GM21360 (cell line): ENCODE data around the gene LRRC7.
"Not testable (repeated sequence)": the region's sequence is repeated elsewhere in the genome, so short reads cannot be mapped to it uniquely, and the experiment has no call there.

Experiments
- ATAC-seq: cut with Tn5 transposase; IDR thresholded peaks from one replicate; pipeline ENCODE4 v1.9.1; 2021; ENCODE audit warnings: mild to moderate bottlenecking, moderate library complexity; ENCODE audit not compliant: unreplicated experiment

LRRC7 gene

GRCh38 chr1:69862906-69863305 is 295.2 kb downstream of the LRRC7 start:
- ATAC-seq: no peak

GRCh38 chr1:69863704-69864103 is 296.0 kb downstream of the LRRC7 start:
- ATAC-seq: no peak

- no peak for ATAC-seq
These were observed 303.7 kb downstream of the LRRC7 start for GRCh38 chr1:69871412-69871811.

- ATAC-seq: no peak
These were observed 310.6 kb downstream of the LRRC7 start for GRCh38 chr1:69878338-69878737.

GRCh38 chr1:69888016-69888415 is 320.3 kb downstream of the LRRC7 start:
- ATAC-seq: not testable (repeated sequence)

GRCh38 chr1:69888657-69889056 is 320.9 kb downstream of the LRRC7 start:
- ATAC-seq: no peak

GRCh38 chr1:69898403-69898947 is 330.8 kb downstream of the LRRC7 start:
- no peak for ATAC-seq

- no peak for ATAC-seq
These were observed 343.6 kb downstream of the LRRC7 start for GRCh38 chr1:69911301-69911801.

- no peak for ATAC-seq
These were observed 346.3 kb downstream of the LRRC7 start for GRCh38 chr1:69913977-69914376.

GRCh38 chr1:69914976-69915765 is 347.4 kb downstream of the LRRC7 start:
- no peak for ATAC-seq

GRCh38 chr1:69919129-69919921 is 351.6 kb downstream of the LRRC7 start:
- ATAC-seq: no peak

- no peak for ATAC-seq
These were observed 352.2 kb downstream of the LRRC7 start for GRCh38 chr1:69919922-69920273.

- no peak for ATAC-seq
These were observed 352.7 kb downstream of the LRRC7 start for GRCh38 chr1:69920426-69920825.

- ATAC-seq: no peak
These were observed 353.8 kb downstream of the LRRC7 start for GRCh38 chr1:69921486-69921885.

- ATAC-seq: not testable (repeated sequence)
These were observed 360.5 kb downstream of the LRRC7 start for GRCh38 chr1:69928234-69928633.

- no peak for ATAC-seq
These were observed 361.8 kb downstream of the LRRC7 start for GRCh38 chr1:69929308-69930057.

- ATAC-seq: no peak
These were observed 362.7 kb downstream of the LRRC7 start for GRCh38 chr1:69930396-69930795.

- ATAC-seq: no peak
These were observed 365.0 kb downstream of the LRRC7 start for GRCh38 chr1:69932760-69933159.

- no peak for ATAC-seq
These were observed 372.5 kb downstream of the LRRC7 start for GRCh38 chr1:69940231-69940630.

GRCh38 chr1:69940816-69941215 is 373.1 kb downstream of the LRRC7 start:
- no peak for ATAC-seq

GRCh38 chr1:69943030-69943429 is 375.3 kb downstream of the LRRC7 start:
- no peak for ATAC-seq
